Measurements from ENCODE around the gene TMF1.

Gene TMF1

GRCh38 chr3:69087030-69087791 is 35.1 kb upstream of the TMF1 start:
- Mint-ChIP-seq H3K9me3 (no peaks in the 10 kb centered on the region), H3K27me3 (ENCODE audit: low read depth) (no peaks in the 10 kb centered on the region), H3K27ac (no peak overlapping the region), H3K4me1 (peaks cover 63% of the 10 kb centered on the region), H3K36me3 (ENCODE audit: low read depth) (peaks cover 4% of the 10 kb centered on the region), H3K4me3 (peak overlapping the region in 2 of 3 experiments; percentile 3 to 31)
- TF ChIP-seq CTCF (IDR thresholded peaks at IDR 0.05; ENCODE audit: unreplicated experiment in 3 of 3), result no peak

- H3K9me3 Mint-ChIP-seq, result no peaks in the 10 kb centered on the region
Observed at GRCh38 chr3:69085833-69086722, 33.9 kb upstream of the TMF1 start.

DNA sequence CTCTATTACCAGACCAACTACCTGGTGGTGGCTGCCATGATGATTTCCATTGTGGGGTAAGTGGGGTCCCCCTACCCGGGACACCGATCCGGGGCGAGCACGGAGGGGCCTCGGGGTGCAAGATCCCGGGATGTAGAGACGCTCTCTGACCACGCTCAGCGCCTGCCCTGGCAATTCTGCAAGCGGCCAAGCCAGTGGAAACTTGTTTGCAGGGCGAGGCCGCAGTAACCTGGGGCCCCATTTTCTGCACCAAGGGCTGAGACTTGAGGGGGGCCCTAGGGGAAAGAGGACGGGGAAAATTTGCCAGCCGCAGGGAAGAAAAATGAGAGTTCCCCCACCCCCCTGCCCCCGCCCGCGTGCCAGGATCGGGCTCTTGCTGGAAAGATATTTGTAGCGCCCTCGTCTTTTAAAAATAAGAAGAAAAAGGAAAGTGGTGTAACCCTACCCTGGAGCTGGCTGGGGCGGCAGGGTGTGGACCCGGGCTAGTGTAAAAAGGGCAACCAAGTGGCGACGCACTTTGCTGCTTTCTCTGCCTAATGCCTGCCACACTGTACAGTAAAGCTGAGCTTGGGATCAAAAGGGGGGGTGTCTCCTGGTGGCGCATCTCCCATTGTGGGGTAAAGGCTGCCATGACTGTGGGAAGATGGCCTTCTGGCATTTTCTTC is 33.2 kb upstream of the TMF1 start:
- peak overlapping the region; percentile 93 to 95 (median 95) for H3K4me3 Mint-ChIP-seq
- H3K9me3 Mint-ChIP-seq, result no peaks in the 10 kb centered on the region
- H3K27me3 Mint-ChIP-seq (ENCODE audit: low read depth), result no peaks in the 10 kb centered on the region
- peak overlapping the region; percentile 84 to 95 (median 91) for H3K27ac Mint-ChIP-seq
- TF ChIP-seq CTCF (IDR thresholded peaks at IDR 0.05; ENCODE audit: unreplicated experiment in 3 of 3), result no peak
- peaks cover 4% of the 10 kb centered on the region for H3K36me3 Mint-ChIP-seq (ENCODE audit: low read depth)
- peaks cover 69% of the 10 kb centered on the region for H3K4me1 Mint-ChIP-seq

More at GRCh38 chr3:69085833-69086722, 33.9 kb upstream of the TMF1 start:
- peak overlapping the region; percentile 93 to 95 (median 95) for H3K4me3 Mint-ChIP-seq
- no peaks in the 10 kb centered on the region for H3K27me3 Mint-ChIP-seq (ENCODE audit: low read depth)
- peaks cover 4% of the 10 kb centered on the region for H3K36me3 Mint-ChIP-seq (ENCODE audit: low read depth)
- H3K27ac Mint-ChIP-seq, result peak overlapping the region; percentile 84 to 95 (median 91)
- no peak for TF ChIP-seq CTCF (IDR thresholded peaks at IDR 0.05; ENCODE audit: unreplicated experiment in 3 of 3)
- peaks cover 66% of the 10 kb centered on the region for H3K4me1 Mint-ChIP-seq

DNA sequence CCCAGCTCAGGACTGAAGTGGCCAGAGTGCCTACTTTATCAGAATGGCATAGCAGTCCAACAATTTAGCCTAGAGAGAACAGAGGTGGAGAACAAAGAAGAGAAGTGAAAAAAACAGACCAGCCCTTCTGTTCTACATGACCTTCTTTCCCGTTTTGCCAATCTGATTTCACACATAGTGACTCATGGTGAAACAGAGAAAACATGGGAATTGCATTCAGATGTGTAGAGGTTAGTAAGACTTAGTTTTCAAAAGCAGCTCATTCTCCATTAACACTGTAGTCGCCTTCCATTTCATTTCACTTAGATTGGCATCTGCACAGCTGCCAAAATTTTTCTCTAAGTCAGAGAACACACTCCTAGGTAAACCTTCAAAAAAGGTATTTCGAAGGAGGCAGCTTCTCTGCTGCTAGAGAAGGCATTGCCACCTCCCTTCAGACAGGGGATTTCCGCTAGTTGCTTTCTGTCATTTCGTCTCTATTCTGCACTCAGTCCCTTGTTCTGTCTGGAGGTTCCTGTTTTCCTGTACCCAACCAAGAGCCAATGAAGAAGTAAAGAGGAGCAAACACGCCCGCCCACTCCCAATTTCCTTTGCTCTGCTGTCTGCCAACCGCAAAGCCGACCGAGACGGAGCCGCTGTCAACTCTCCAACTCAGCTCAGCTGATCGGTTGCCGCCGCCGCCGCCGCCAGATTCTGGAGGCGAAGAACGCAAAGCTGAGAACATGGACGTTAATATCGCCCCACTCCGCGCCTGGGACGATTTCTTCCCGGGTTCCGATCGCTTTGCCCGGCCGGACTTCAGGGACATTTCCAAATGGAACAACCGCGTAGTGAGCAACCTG is 32.4 kb upstream of the TMF1 start, which contains the start of gene ARL6IP5:
Gene ARL6IP5, plus strand, starts transcription at position 612 of the 842 bp plus-strand sequence. Its CDS starts 111 bp downstream, at position 723.
- no peak for TF ChIP-seq CTCF (IDR thresholded peaks at IDR 0.05; ENCODE audit: unreplicated experiment in 3 of 3)
- Mint-ChIP-seq H3K27me3 (ENCODE audit: low read depth) (no peaks in the 10 kb centered on the region), H3K27ac (peak within 1 kb of the TSS; percentile 84 to 95 (median 91)), H3K36me3 (ENCODE audit: low read depth) (no peaks in the 10 kb centered on the region), H3K4me3 (peak within 1 kb of the TSS; percentile 93 to 95 (median 95)), H3K9me3 (no peaks in the 10 kb centered on the region), H3K4me1 (peaks cover 63% of the 10 kb centered on the region)

- H3K27ac Mint-ChIP-seq, result peak overlapping the region; percentile 70 to 83 (median 75)
- peaks cover 65% of the 10 kb centered on the region for H3K4me1 Mint-ChIP-seq
Observed at GRCh38 chr3:69082805-69083204, 30.7 kb upstream of the TMF1 start.

More at GRCh38 chr3:69082805-69083204, 30.7 kb upstream of the TMF1 start:
- Mint-ChIP-seq H3K27me3 (ENCODE audit: low read depth) (no peaks in the 10 kb centered on the region), H3K4me3 (peak overlapping the region; percentile 45 to 67 (median 48)), H3K36me3 (ENCODE audit: low read depth) (no peaks in the 10 kb centered on the region), H3K9me3 (no peaks in the 10 kb centered on the region)
- TF ChIP-seq CTCF (IDR thresholded peaks at IDR 0.05; ENCODE audit: unreplicated experiment in 3 of 3), result no peak
